IMR-90 (cell line): ENCODE data around the gene SLC4A7. TPM values are rescaled to one million over a fixed set of nuclear protein-coding genes. Genes with fewer than 3 reads are reported as not detected.

Experiments
- ATAC-seq: fragments of 200-7000 bp; cut with Tn5 transposase; 2 replicates; pipeline ENCODE4 v1.9.1; 2020; ENCODE audit warnings: low read depth, mild to moderate bottlenecking, moderate library complexity
- BruUV-seq: library from RNA; stranded (reverse); fragments of 400-500 nt; replicated peaks from 2 replicates; lab custom pipeline; 2021; lab: Mats Ljungman, UMichigan
- CTCF ChIA-PET: fragments of 300-600 bp; formaldehyde crosslinking; extraction: SDS; loops from one replicate; lab custom pipeline; 2021; ENCODE audit warnings: antibody characterized with exemption; lab: Yijun Ruan, JAX
- POLR2A ChIA-PET: fragments of 300-600 bp; sonication (Branson Sonifier 250); formaldehyde crosslinking; loops from one replicate; lab custom pipeline; 2022; ENCODE audit warnings: antibody characterized with exemption; ENCODE audit not compliant: unreplicated experiment; lab: Charles Lee
- DNase-seq: peaks from one replicate; pipeline ENCODE4 v3.0.0; 2013
- H2AFZ ChIP-seq: replicated peaks from 2 replicates; pipeline ENCODE3; 2013; ENCODE audit warnings: low read length, mild to moderate bottlenecking; ENCODE audit not compliant: poor library complexity
- H2AK5ac ChIP-seq: 2 replicates; pipeline ENCODE4 v1.6.1; 2013; ENCODE audit warnings: low read depth, low read length, inconsistent platforms
- H2AK9ac ChIP-seq: replicated peaks from 2 replicates; pipeline ENCODE3; 2013; ENCODE audit warnings: mild to moderate bottlenecking, low read depth, low read length, moderate library complexity; ENCODE audit not compliant: poor library complexity
- H2BK120ac ChIP-seq: 2 replicates; pipeline ENCODE4 v1.6.1; 2013; ENCODE audit warnings: low read depth, low read length, inconsistent platforms
- H2BK15ac ChIP-seq: 3 replicates; pipeline ENCODE4 v1.6.1; 2013; ENCODE audit warnings: low read depth, low read length, inconsistent platforms
- H2BK20ac ChIP-seq: 2 replicates; pipeline ENCODE4 v1.6.1; 2013; ENCODE audit warnings: low read depth, mild to moderate bottlenecking, inconsistent platforms, low read length, moderate library complexity
- H2BK5ac ChIP-seq: 2 replicates; pipeline ENCODE4 v1.6.1; 2013; ENCODE audit warnings: mild to moderate bottlenecking, low read depth, low read length, inconsistent platforms; ENCODE audit not compliant: poor library complexity, severe bottlenecking
- H3K14ac ChIP-seq: replicated peaks from 2 replicates; pipeline ENCODE4 v1.6.1; 2013; ENCODE audit warnings: low read depth, low read length, inconsistent platforms
- H3K18ac ChIP-seq: 2 replicates; pipeline ENCODE4 v1.6.1; 2013; ENCODE audit warnings: low read depth, low read length, control low read depth
- H3K23ac ChIP-seq: 2 replicates; pipeline ENCODE4 v1.6.1; 2013; ENCODE audit warnings: low read depth, low read length, inconsistent platforms
- H3K27ac ChIP-seq: 2 replicates; pipeline ENCODE4 v1.5.1; 2013; ENCODE audit warnings: mild to moderate bottlenecking, control low read depth, low read length; ENCODE audit not compliant: insufficient read depth
- H3K27me3 ChIP-seq: 2 replicates; pipeline ENCODE4 v1.6.1; 2013; ENCODE audit warnings: low read length; ENCODE audit not compliant: control insufficient read depth, insufficient read depth
- H3K36me3 ChIP-seq: 2 replicates; pipeline ENCODE4 v1.6.1; 2013; ENCODE audit warnings: low read length, mixed read lengths; ENCODE audit not compliant: control insufficient read depth, insufficient read depth
- H3K4ac ChIP-seq: 2 replicates; pipeline ENCODE4 v1.6.1; 2013; ENCODE audit warnings: low read depth, low read length, inconsistent platforms
- H3K4me1 ChIP-seq: 2 replicates; pipeline ENCODE4 v1.6.1; 2013; ENCODE audit warnings: low read length, mixed read lengths; ENCODE audit not compliant: control insufficient read depth, insufficient read depth
- H3K4me2 ChIP-seq: 2 replicates; pipeline ENCODE4 v1.6.1; 2013; ENCODE audit warnings: low read depth, mild to moderate bottlenecking, control low read depth, low read length, moderate library complexity
- H3K4me3 ChIP-seq: 2 replicates; pipeline ENCODE4 v1.5.1; 2013; ENCODE audit warnings: low read depth, mild to moderate bottlenecking, control low read depth, low read length, moderate library complexity; ENCODE audit not compliant: insufficient read depth
- H3K56ac ChIP-seq: 2 replicates; pipeline ENCODE4 v1.6.1; 2013; ENCODE audit warnings: low read length, inconsistent platforms; ENCODE audit not compliant: insufficient read depth; ENCODE audit errors: extremely low read depth
- H3K79me1 ChIP-seq, 2 experiments: 2 replicates each; pipeline ENCODE4 v1.6.1; 2013; ENCODE audit warnings: low read length in 2 of 2, inconsistent platforms in 1 of 2, low read depth in 1 of 2
- H3K9ac ChIP-seq: 2 replicates; pipeline ENCODE4 v1.6.1; 2013; ENCODE audit warnings: low read depth, low read length, control low read depth
- H3K9me1 ChIP-seq: 2 replicates; pipeline ENCODE4 v1.6.1; 2013; ENCODE audit warnings: low read length, inconsistent platforms; ENCODE audit not compliant: insufficient read depth
- H3K9me3 ChIP-seq: 2 replicates; pipeline ENCODE4 v1.6.1; 2013; ENCODE audit warnings: low read length; ENCODE audit not compliant: control insufficient read depth, insufficient read depth
- H4K20me1 ChIP-seq: 2 replicates; pipeline ENCODE4 v1.6.1; 2013; ENCODE audit warnings: low read length, inconsistent platforms; ENCODE audit not compliant: insufficient read depth
- H4K5ac ChIP-seq: 2 replicates; pipeline ENCODE4 v1.6.1; 2013; ENCODE audit warnings: mild to moderate bottlenecking, low read depth, low read length, control low read depth
- H4K8ac ChIP-seq, 2 experiments: 2 replicates each; pipeline ENCODE4 v1.6.1; 2013; ENCODE audit warnings: low read depth in 2 of 2, low read length in 2 of 2, control low read depth in 1 of 2, inconsistent platforms in 1 of 2
- H4K91ac ChIP-seq: 2 replicates; pipeline ENCODE4 v1.6.1; 2013; ENCODE audit warnings: low read depth, low read length, inconsistent platforms; ENCODE audit not compliant: insufficient read depth
- CHD1 ChIP-seq: IDR thresholded peaks from 2 replicates; pipeline ENCODE4 v1.6.1; 2012; ENCODE audit warnings: low read depth, low read length, improper control_type of control experiment
- CTCF ChIP-seq: conservative IDR thresholded peaks from 2 replicates; pipeline ENCODE4 v1.5.1; 2012; ENCODE audit warnings: mild to moderate bottlenecking, low read depth, low read length, improper control_type of control experiment
- ELK1 ChIP-seq: fragments of 150-350 bp; IDR thresholded peaks from 2 replicates; pipeline ENCODE4 v1.6.1; 2016; ENCODE audit warnings: low read depth, mild to moderate bottlenecking, low read length, moderate library complexity, borderline replicate concordance
- FOS ChIP-seq: fragments of 150-350 bp; IDR thresholded peaks from 2 replicates; pipeline ENCODE4 v1.6.1; 2016; ENCODE audit warnings: low read depth, low read length
- MAFK ChIP-seq: IDR thresholded peaks from 2 replicates; pipeline ENCODE4 v1.6.1; 2012; ENCODE audit warnings: low read depth, low read length, improper control_type of control experiment
- MAZ ChIP-seq: IDR thresholded peaks from 2 replicates; pipeline ENCODE4 v1.6.1; 2012; ENCODE audit warnings: low read depth, mild to moderate bottlenecking, low read length, improper control_type of control experiment, moderate library complexity, borderline replicate concordance
- MXI1 ChIP-seq: IDR thresholded peaks from 2 replicates; pipeline ENCODE4 v1.6.1; 2012; ENCODE audit warnings: low read depth, mild to moderate bottlenecking, low read length, moderate library complexity, borderline replicate concordance
- NFE2L2 ChIP-seq: fragments of 150-350 bp; IDR thresholded peaks from 2 replicates; pipeline ENCODE4 v1.6.1; 2016; ENCODE audit warnings: low read depth, mild to moderate bottlenecking, low read length
- POLR2A ChIP-seq: IDR thresholded peaks from 2 replicates; pipeline ENCODE4 v1.6.1; 2012; ENCODE audit warnings: mild to moderate bottlenecking, low read depth, low read length
- RAD21 ChIP-seq: IDR thresholded peaks from 2 replicates; pipeline ENCODE4 v1.6.1; 2012; ENCODE audit warnings: low read length, improper control_type of control experiment
- RFX5 ChIP-seq: IDR thresholded peaks from 2 replicates; pipeline ENCODE4 v1.8.0; 2012; ENCODE audit warnings: low read depth, mild to moderate bottlenecking, low read length, moderate library complexity
- whole genome bisulfite sequencing, 2 experiments: methylation state at CpG; one replicate each; pipeline versions ENCODE4 v1.1.5 to v1.1.7; 2013; ENCODE audit warnings: missing lambda C conversion rate in 2 of 2; ENCODE audit not compliant: insufficient read length in 1 of 2; ENCODE audit errors: extremely low coverage in 2 of 2; 5-methylcytosine and 5-hydroxymethylcytosine counted together
- dilution Hi-C: fragments of 300-500 bp; cut with HindIII; formaldehyde crosslinking; loops from one replicate; pipeline ENCODE4 v1.14.3; 2018; ENCODE audit warnings: low sequenced_read_pairs; ENCODE audit not compliant: unreplicated experiment
- in situ Hi-C: fragments of 300-500 bp; cut with MboI; formaldehyde crosslinking; loops from 3 replicates; pipeline ENCODE4 v1.14.3; 2019; ENCODE audit warnings: low sequenced_read_pairs, inconsistent platforms, mixed read lengths
- intact Hi-C: fragments of 100-400 bp; cut with micrococcal nuclease; formaldehyde crosslinking; loops from 2 replicates; pipeline ENCODE4 v1.10.0; 2022
- polyA plus RNA-seq, 3 experiments: library from polyadenylated mRNA; depleted of rRNA; stranded (reverse); fragments of >200 nt; gene quantifications; 2 replicates each; pipeline ENCODE4 v1.2.3, GENCODE V29; 2012; ENCODE audit warnings: low replicate concordance in 1 of 3
- total RNA-seq: library from RNA; depleted of rRNA; stranded (reverse); fragments of >200 nt; gene quantifications from 2 replicates; pipeline ENCODE4 v1.2.3, GENCODE V29; 2012

Gene SLC4A7
- total and polyA plus RNA-seq, 2 of the 4 experiments (the other 2 are of a cell fraction), result 17.7 to 50.4 TPM

GRCh38 chr3:27426926-27427325 is 57.3 kb downstream of the SLC4A7 start:
- H3K4me1 ChIP-seq, result peaks cover 5% of the 10 kb centered on the region

More at GRCh38 chr3:27426926-27427325, 57.3 kb downstream of the SLC4A7 start:
- Histone ChIP-seq H3K23ac (no peak overlapping the region), H2BK120ac (no peak overlapping the region), H4K20me1 (peaks cover 14% of the 10 kb centered on the region), H2BK5ac (no peak overlapping the region), H3K56ac (no peak overlapping the region), H3K9me1 (peaks cover 8% of the 10 kb centered on the region), H2AK9ac (no peak overlapping the region), H3K4me2 (no peak overlapping the region), H4K5ac (no peak overlapping the region), H4K91ac (no peak overlapping the region), H3K79me1 (peaks cover 12 to 30% of the 10 kb centered on the region in 2 experiments), H2BK20ac (no peak overlapping the region), H3K27ac (no peak overlapping the region), H3K36me3 (peaks cover 14% of the 10 kb centered on the region), H2BK15ac (no peak overlapping the region), H3K9ac (no peak overlapping the region), H3K14ac (no peak overlapping the region), H4K8ac (no peak overlapping the region), H3K4ac (no peak overlapping the region), H3K27me3 (no peaks in the 10 kb centered on the region), H2AFZ (no peak overlapping the region), H2AK5ac (no peak overlapping the region), H3K18ac (no peak overlapping the region), H3K4me3 (no peak overlapping the region), H3K9me3 (no peaks in the 10 kb centered on the region)
- TF ChIP-seq RAD21 (no peak), CHD1 (no peak), MAFK (no peak), NFE2L2 (no peak), RFX5 (no peak), FOS (no peak), POLR2A (no peak), CTCF (no peak), ELK1 (no peak), MAZ (no peak), MXI1 (no peak)
- in situ Hi-C loops, result no loop called here
- no TSS peak for BruUV-seq
- CTCF ChIA-PET, result no interaction called here
- dilution Hi-C loops, result no loop called here
- ATAC-seq (no peak), DNase-seq (no peak)
- POLR2A ChIA-PET, result interaction anchor here (0.6 kb wide), 1 partner anchor 58 kb away, joined by 3 read pairs; no protein-coding TSS in a partner anchor
- intact Hi-C loops, result no loop called here
- WGBS, 2 experiments, result no CpG with 5 or more reads among the region's 1 CpG
